NCI-H510A (cell line): ENCODE results near the gene CADM1.

Experiments used
- DNase-seq: peaks from one replicate; lab custom pipeline; 2025; lab: John Stamatoyannopoulos, UW

CADM1 gene

GRCh38 chr11:115207166-115207591 is 297.0 kb downstream of the CADM1 start:
- DNase-seq, result no peak

- no peak for DNase-seq
Measured at GRCh38 chr11:115206365-115207022, 297.7 kb downstream of the CADM1 start.

GRCh38 chr11:115202900-115203552 is 301.2 kb downstream of the CADM1 start:
- DNase-seq, result no peak

- DNase-seq, result no peak
Measured at GRCh38 chr11:115202074-115202473, 302.1 kb downstream of the CADM1 start.

GRCh38 chr11:115201111-115201792 is 303.0 kb downstream of the CADM1 start:
- DNase-seq, result no peak

- no peak for DNase-seq
Measured at GRCh38 chr11:115199481-115200069, 304.6 kb downstream of the CADM1 start.

GRCh38 chr11:115198321-115198741 is 305.9 kb downstream of the CADM1 start:
- DNase-seq, result no peak

GRCh38 chr11:115197433-115197832 is 306.8 kb downstream of the CADM1 start:
- no peak for DNase-seq

GRCh38 chr11:115197031-115197430 is 307.2 kb downstream of the CADM1 start:
- no peak for DNase-seq

GRCh38 chr11:115194802-115195110 is 309.5 kb downstream of the CADM1 start:
- DNase-seq, result no peak

GRCh38 chr11:115193914-115194801 is 310.1 kb downstream of the CADM1 start:
- DNase-seq, result no peak

GRCh38 chr11:115191761-115192160 is 312.5 kb downstream of the CADM1 start:
- DNase-seq, result no peak

GRCh38 chr11:115190196-115190595 is 314.0 kb downstream of the CADM1 start:
- DNase-seq, result no peak

GRCh38 chr11:115188898-115189278 is 315.3 kb downstream of the CADM1 start:
- DNase-seq, result no peak

GRCh38 chr11:115188188-115188897 is 315.9 kb downstream of the CADM1 start:
- DNase-seq, result no peak

GRCh38 chr11:115185931-115186330 is 318.3 kb downstream of the CADM1 start:
- no peak for DNase-seq

- DNase-seq, result no peak
Measured at GRCh38 chr11:115185507-115185906, 318.7 kb downstream of the CADM1 start.

GRCh38 chr11:115184901-115185300 is 319.3 kb downstream of the CADM1 start:
- DNase-seq, result no peak

GRCh38 chr11:115183830-115184229 is 320.4 kb downstream of the CADM1 start:
- DNase-seq, result no peak

- DNase-seq, result no peak
Measured at GRCh38 chr11:115183136-115183535, 321.1 kb downstream of the CADM1 start.

GRCh38 chr11:115182282-115182955 is 321.8 kb downstream of the CADM1 start:
- DNase-seq, result no peak
